AG09319 (cell line): Measurements from ENCODE around the gene TSEN2.
A peak's percentile ranks its signal among the peaks of the same experiment; 100 is the strongest.

Source experiments
- DNase-seq: peaks from one replicate; pipeline ENCODE4 v3.0.0-alpha.2; 2010; ENCODE audit warnings: low read depth; ENCODE audit errors: extremely low read depth
- CTCF ChIP-seq: IDR thresholded peaks from 2 replicates; pipeline ENCODE4 v1.5.1; 2011; ENCODE audit warnings: low read depth, mild to moderate bottlenecking, inconsistent platforms, low read length, moderate library complexity

Gene TSEN2

GRCh38 chr3:12571986-12572385, 87.7 kb downstream of the TSEN2 start:
- TF ChIP-seq CTCF: no peak
- no peak for DNase-seq

GRCh38 chr3:12574131-12574530, 89.9 kb downstream of the TSEN2 start:
- no peak for DNase-seq
- TF ChIP-seq CTCF: no peak

GRCh38 chr3:12574661-12575060, 90.4 kb downstream of the TSEN2 start:
- no peak for TF ChIP-seq CTCF
- no peak for DNase-seq

GRCh38 chr3:12577379-12577778, 93.1 kb downstream of the TSEN2 start:
- no peak for TF ChIP-seq CTCF
- DNase-seq: no peak

- DNase-seq: no peak
- no peak; the same call in 1 of the 2 replicates for TF ChIP-seq CTCF
Observed at GRCh38 chr3:12578742-12579141, 94.5 kb downstream of the TSEN2 start.

GRCh38 chr3:12579456-12579855, 95.2 kb downstream of the TSEN2 start:
- no peak for DNase-seq
- TF ChIP-seq CTCF: no peak

- no peak for TF ChIP-seq CTCF
Observed at GRCh38 chr3:12579905-12580304, 95.6 kb downstream of the TSEN2 start.

More at GRCh38 chr3:12579905-12580304, 95.6 kb downstream of the TSEN2 start:
- DNase-seq: peak; percentile 11
